ENCODE data around the gene BORCS8.
"Not testable (repeated sequence)": the region's sequence is repeated elsewhere in the genome, so short reads cannot be mapped to it uniquely, and the experiment has no call there.

DNA sequence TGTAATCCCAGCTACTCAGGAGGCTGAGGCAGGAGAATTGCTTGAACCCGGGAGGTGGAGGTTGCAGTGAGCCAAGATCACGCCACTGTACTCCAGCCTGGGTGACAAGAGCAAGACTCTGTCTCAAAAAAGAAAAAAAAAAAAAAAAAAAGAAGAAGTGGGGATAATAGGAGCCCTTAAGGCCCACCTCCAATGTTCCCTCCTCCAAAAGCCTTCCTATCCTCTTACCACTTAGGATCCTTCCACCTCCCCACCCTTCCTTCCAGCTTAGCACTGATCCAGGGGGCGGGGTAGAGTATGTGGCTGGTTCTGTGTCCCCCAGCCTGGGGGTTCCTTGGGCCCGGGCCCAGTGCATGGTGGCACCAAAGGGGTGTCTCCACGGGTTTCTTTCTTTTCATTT is 18.7 kb downstream of the BORCS8 start:
- not testable (repeated sequence) for TF ChIP-seq POLR2A (IDR thresholded peaks at IDR 0.05)
- TF ChIP-seq, protein P1, sequence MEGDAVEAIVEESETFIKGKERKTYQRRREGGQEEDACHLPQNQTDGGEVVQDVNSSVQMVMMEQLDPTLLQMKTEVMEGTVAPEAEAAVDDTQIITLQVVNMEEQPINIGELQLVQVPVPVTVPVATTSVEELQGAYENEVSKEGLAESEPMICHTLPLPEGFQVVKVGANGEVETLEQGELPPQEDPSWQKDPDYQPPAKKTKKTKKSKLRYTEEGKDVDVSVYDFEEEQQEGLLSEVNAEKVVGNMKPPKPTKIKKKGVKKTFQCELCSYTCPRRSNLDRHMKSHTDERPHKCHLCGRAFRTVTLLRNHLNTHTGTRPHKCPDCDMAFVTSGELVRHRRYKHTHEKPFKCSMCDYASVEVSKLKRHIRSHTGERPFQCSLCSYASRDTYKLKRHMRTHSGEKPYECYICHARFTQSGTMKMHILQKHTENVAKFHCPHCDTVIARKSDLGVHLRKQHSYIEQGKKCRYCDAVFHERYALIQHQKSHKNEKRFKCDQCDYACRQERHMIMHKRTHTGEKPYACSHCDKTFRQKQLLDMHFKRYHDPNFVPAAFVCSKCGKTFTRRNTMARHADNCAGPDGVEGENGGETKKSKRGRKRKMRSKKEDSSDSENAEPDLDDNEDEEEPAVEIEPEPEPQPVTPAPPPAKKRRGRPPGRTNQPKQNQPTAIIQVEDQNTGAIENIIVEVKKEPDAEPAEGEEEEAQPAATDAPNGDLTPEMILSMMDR (IDR thresholded peaks at IDR 0.05), result not testable (repeated sequence)

Measured in Peyer's patch (tissue), 4 donors.